ENCODE results near the gene AIFM2.
"Not testable (repeated sequence)": the region's sequence is repeated elsewhere in the genome, so short reads cannot be mapped to it uniquely, and the experiment has no call there.

The AIFM2 gene

GRCh38 chr10:70093335-70093944 is 39.2 kb downstream of the AIFM2 start:
- DNase-seq (ENCODE audit: low read depth), result no peak

GRCh38 chr10:70092389-70092718 is 40.3 kb downstream of the AIFM2 start:
- DNase-seq (ENCODE audit: low read depth), result no peak

GRCh38 chr10:70090951-70091350 is 41.7 kb downstream of the AIFM2 start:
- DNase-seq (ENCODE audit: low read depth), result no peak

- no peak for DNase-seq (ENCODE audit: low read depth)
Measured at GRCh38 chr10:70090013-70090412, 42.6 kb downstream of the AIFM2 start.

- no peak for DNase-seq (ENCODE audit: low read depth)
Measured at GRCh38 chr10:70088308-70088698, 44.3 kb downstream of the AIFM2 start.

- no peak for DNase-seq (ENCODE audit: low read depth)
Measured at GRCh38 chr10:70087616-70088307, 44.9 kb downstream of the AIFM2 start.

- no peak for DNase-seq (ENCODE audit: low read depth)
Measured at GRCh38 chr10:70085975-70086613, 46.5 kb downstream of the AIFM2 start.

GRCh38 chr10:70084189-70084588 is 48.4 kb downstream of the AIFM2 start:
- DNase-seq (ENCODE audit: low read depth), result no peak

- not testable (repeated sequence) for DNase-seq (ENCODE audit: low read depth)
Measured at GRCh38 chr10:70080789-70081188, 51.8 kb downstream of the AIFM2 start.

GRCh38 chr10:70078937-70079336 is 53.7 kb downstream of the AIFM2 start:
- DNase-seq (ENCODE audit: low read depth), result no peak

- no peak for DNase-seq (ENCODE audit: low read depth)
Measured at GRCh38 chr10:70078329-70078728, 54.3 kb downstream of the AIFM2 start.

- DNase-seq (ENCODE audit: low read depth), result no peak
Measured at GRCh38 chr10:70074971-70075370, 57.7 kb downstream of the AIFM2 start.

GRCh38 chr10:70074165-70074564 is 58.5 kb downstream of the AIFM2 start:
- no peak for DNase-seq (ENCODE audit: low read depth)

GRCh38 chr10:70070834-70071233 is 61.8 kb downstream of the AIFM2 start:
- DNase-seq (ENCODE audit: low read depth), result no peak

- DNase-seq (ENCODE audit: low read depth), result no peak
Measured at GRCh38 chr10:70069346-70069745, 63.3 kb downstream of the AIFM2 start.

GRCh38 chr10:70068925-70069324 is 63.7 kb downstream of the AIFM2 start:
- no peak for DNase-seq (ENCODE audit: low read depth)

GRCh38 chr10:70067586-70067985 is 65.0 kb downstream of the AIFM2 start:
- no peak for DNase-seq (ENCODE audit: low read depth)

GRCh38 chr10:70066190-70066589 is 66.4 kb downstream of the AIFM2 start:
- no peak for DNase-seq (ENCODE audit: low read depth)

- DNase-seq (ENCODE audit: low read depth), result no peak
Measured at GRCh38 chr10:70064486-70064885, 68.1 kb downstream of the AIFM2 start.

GRCh38 chr10:70063418-70064098 is 69.1 kb downstream of the AIFM2 start:
- DNase-seq (ENCODE audit: low read depth), result no peak

Data from fibroblast of the conjunctiva (primary cell).